ENCODE measurements around the gene PDGFRB. TPM values are rescaled to one million over a fixed set of nuclear protein-coding genes. Genes with fewer than 3 reads are reported as not detected.

Gene PDGFRB
- polyA plus RNA-seq, 1 donor from 2014 or later = not detected

GRCh38 chr5:150172556-150172955 is 16.9 kb upstream of the PDGFRB start:
- H3K79me2 ChIP-seq (replicated peaks; ENCODE audit: insufficient read depth, low read length) = no peaks in the 10 kb centered on the region
- no peak overlapping the region for H3K27ac ChIP-seq (ENCODE audit: low read length)
- H4K20me1 ChIP-seq (ENCODE audit: insufficient read depth) = no peaks in the 10 kb centered on the region
- no peak overlapping the region for H2AFZ ChIP-seq (ENCODE audit: low read depth, low read length)
- no peaks in the 10 kb centered on the region for H3K9me2 ChIP-seq (ENCODE audit: insufficient read depth, low read length)
- no peaks in the 10 kb centered on the region for H3K36me3 ChIP-seq (ENCODE audit: insufficient read depth, low read length)
- H3K9me3 ChIP-seq (ENCODE audit: low read length) = no peaks in the 10 kb centered on the region
- H3K4me2 ChIP-seq (ENCODE audit: low read length) = no peak overlapping the region
- no peaks in the 10 kb centered on the region for H3F3A ChIP-seq (ENCODE audit: insufficient read depth, low read length, poor library complexity, severe bottlenecking)
- H3K4me3 ChIP-seq (ENCODE audit: low read length) = no peak overlapping the region
- peaks cover 12% of the 10 kb centered on the region for H3K27me3 ChIP-seq (ENCODE audit: insufficient read depth, low read depth, low read length)
- TF ChIP-seq EZH2 (IDR thresholded peaks at IDR 0.05; ENCODE audit: borderline replicate concordance, insufficient read depth, low read length, poor library complexity, severe bottlenecking) (no peak), MXI1 (conservative IDR thresholded peaks at IDR 0.05; ENCODE audit: poor library complexity, severe bottlenecking) (no peak), RAD21 (conservative IDR thresholded peaks at IDR 0.05) (no peak)
- H3K9ac ChIP-seq (ENCODE audit: low read length) = no peak overlapping the region

- no peaks in the 10 kb centered on the region for H4K20me1 ChIP-seq (ENCODE audit: insufficient read depth)
Observed at GRCh38 chr5:150172145-150172544, 16.5 kb upstream of the PDGFRB start.

DNA sequence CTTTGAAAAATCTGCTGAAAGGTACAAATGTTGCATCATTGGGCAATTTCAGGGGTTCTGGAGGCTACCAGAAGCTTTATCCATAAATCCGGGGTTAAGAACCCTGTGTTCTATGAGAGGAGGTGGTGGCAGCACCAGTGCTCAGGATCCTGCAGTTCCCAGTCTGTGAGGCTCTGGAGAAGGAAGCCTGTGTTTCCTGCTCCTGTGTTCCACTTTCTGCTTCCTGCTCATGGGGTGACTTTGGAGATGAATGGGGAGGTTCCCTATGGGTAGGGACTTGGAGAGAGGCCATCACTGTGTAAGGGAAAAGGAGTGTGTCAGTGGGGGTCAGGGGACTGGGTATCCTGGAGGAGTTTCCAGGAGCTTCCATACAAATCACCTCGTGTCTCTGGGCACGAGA is 13.2 kb upstream of the PDGFRB start:
- no peaks in the 10 kb centered on the region for H3F3A ChIP-seq (ENCODE audit: insufficient read depth, low read length, poor library complexity, severe bottlenecking)
- H2AFZ ChIP-seq (ENCODE audit: low read depth, low read length) = no peak overlapping the region
- H3K27ac ChIP-seq (ENCODE audit: low read length) = no peak overlapping the region
- H3K27me3 ChIP-seq (ENCODE audit: insufficient read depth, low read depth, low read length) = peaks cover 31% of the 10 kb centered on the region
- H3K79me2 ChIP-seq (replicated peaks; ENCODE audit: insufficient read depth, low read length) = no peaks in the 10 kb centered on the region
- no peaks in the 10 kb centered on the region for H3K9me2 ChIP-seq (ENCODE audit: insufficient read depth, low read length)
- no peaks in the 10 kb centered on the region for H4K20me1 ChIP-seq (ENCODE audit: insufficient read depth)
- no peaks in the 10 kb centered on the region for H3K9me3 ChIP-seq (ENCODE audit: low read length)
- H3K36me3 ChIP-seq (ENCODE audit: insufficient read depth, low read length) = no peaks in the 10 kb centered on the region
- H3K9ac ChIP-seq (ENCODE audit: low read length) = no peak overlapping the region
- H3K4me3 ChIP-seq (ENCODE audit: low read length) = no peak overlapping the region
- no peak overlapping the region for H3K4me2 ChIP-seq (ENCODE audit: low read length)
- TF ChIP-seq EZH2 (IDR thresholded peaks at IDR 0.05; ENCODE audit: borderline replicate concordance, insufficient read depth, low read length, poor library complexity, severe bottlenecking) = no peak

More at GRCh38 chr5:150172145-150172544, 16.5 kb upstream of the PDGFRB start:
- Histone ChIP-seq H3K9ac (ENCODE audit: low read length) (no peak overlapping the region), H3K27me3 (ENCODE audit: insufficient read depth, low read depth, low read length) (peaks cover 16% of the 10 kb centered on the region), H3K9me2 (ENCODE audit: insufficient read depth, low read length) (no peaks in the 10 kb centered on the region), H3F3A (ENCODE audit: insufficient read depth, low read length, poor library complexity, severe bottlenecking) (no peaks in the 10 kb centered on the region), H2AFZ (ENCODE audit: low read depth, low read length) (no peak overlapping the region), H3K36me3 (ENCODE audit: insufficient read depth, low read length) (no peaks in the 10 kb centered on the region), H3K79me2 (replicated peaks; ENCODE audit: insufficient read depth, low read length) (no peaks in the 10 kb centered on the region), H3K27ac (ENCODE audit: low read length) (no peak overlapping the region), H3K9me3 (ENCODE audit: low read length) (no peaks in the 10 kb centered on the region), H3K4me3 (ENCODE audit: low read length) (no peak overlapping the region), H3K4me2 (ENCODE audit: low read length) (no peak overlapping the region)
- TF ChIP-seq RAD21 (conservative IDR thresholded peaks at IDR 0.05) (no peak), POLR2AphosphoS5 (IDR thresholded peaks at IDR 0.05) (no peak)
- TF ChIP-seq, protein P1, sequence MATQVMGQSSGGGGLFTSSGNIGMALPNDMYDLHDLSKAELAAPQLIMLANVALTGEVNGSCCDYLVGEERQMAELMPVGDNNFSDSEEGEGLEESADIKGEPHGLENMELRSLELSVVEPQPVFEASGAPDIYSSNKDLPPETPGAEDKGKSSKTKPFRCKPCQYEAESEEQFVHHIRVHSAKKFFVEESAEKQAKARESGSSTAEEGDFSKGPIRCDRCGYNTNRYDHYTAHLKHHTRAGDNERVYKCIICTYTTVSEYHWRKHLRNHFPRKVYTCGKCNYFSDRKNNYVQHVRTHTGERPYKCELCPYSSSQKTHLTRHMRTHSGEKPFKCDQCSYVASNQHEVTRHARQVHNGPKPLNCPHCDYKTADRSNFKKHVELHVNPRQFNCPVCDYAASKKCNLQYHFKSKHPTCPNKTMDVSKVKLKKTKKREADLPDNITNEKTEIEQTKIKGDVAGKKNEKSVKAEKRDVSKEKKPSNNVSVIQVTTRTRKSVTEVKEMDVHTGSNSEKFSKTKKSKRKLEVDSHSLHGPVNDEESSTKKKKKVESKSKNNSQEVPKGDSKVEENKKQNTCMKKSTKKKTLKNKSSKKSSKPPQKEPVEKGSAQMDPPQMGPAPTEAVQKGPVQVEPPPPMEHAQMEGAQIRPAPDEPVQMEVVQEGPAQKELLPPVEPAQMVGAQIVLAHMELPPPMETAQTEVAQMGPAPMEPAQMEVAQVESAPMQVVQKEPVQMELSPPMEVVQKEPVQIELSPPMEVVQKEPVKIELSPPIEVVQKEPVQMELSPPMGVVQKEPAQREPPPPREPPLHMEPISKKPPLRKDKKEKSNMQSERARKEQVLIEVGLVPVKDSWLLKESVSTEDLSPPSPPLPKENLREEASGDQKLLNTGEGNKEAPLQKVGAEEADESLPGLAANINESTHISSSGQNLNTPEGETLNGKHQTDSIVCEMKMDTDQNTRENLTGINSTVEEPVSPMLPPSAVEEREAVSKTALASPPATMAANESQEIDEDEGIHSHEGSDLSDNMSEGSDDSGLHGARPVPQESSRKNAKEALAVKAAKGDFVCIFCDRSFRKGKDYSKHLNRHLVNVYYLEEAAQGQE (IDR thresholded peaks at IDR 0.05; ENCODE audit: borderline replicate concordance) = no peak

- no peaks in the 10 kb centered on the region for H3K9me3 ChIP-seq (ENCODE audit: low read length)
- H4K20me1 ChIP-seq (ENCODE audit: insufficient read depth) = no peaks in the 10 kb centered on the region
- H2AFZ ChIP-seq (ENCODE audit: low read depth, low read length) = no peak overlapping the region
- no peak overlapping the region for H3K4me3 ChIP-seq (ENCODE audit: low read length)
- no peak overlapping the region for H3K27ac ChIP-seq (ENCODE audit: low read length)
- no peak overlapping the region for H3K9ac ChIP-seq (ENCODE audit: low read length)
- H3K27me3 ChIP-seq (ENCODE audit: insufficient read depth, low read depth, low read length) = peaks cover 31% of the 10 kb centered on the region
- no peaks in the 10 kb centered on the region for H3K9me2 ChIP-seq (ENCODE audit: insufficient read depth, low read length)
- H3F3A ChIP-seq (ENCODE audit: insufficient read depth, low read length, poor library complexity, severe bottlenecking) = no peaks in the 10 kb centered on the region
- no peak for TF ChIP-seq MXI1 (conservative IDR thresholded peaks at IDR 0.05; ENCODE audit: poor library complexity, severe bottlenecking)
- TF ChIP-seq RAD21 (conservative IDR thresholded peaks at IDR 0.05) = no peak
- TF ChIP-seq EZH2 (IDR thresholded peaks at IDR 0.05; ENCODE audit: borderline replicate concordance, insufficient read depth, low read length, poor library complexity, severe bottlenecking) = no peak
- TF ChIP-seq CTCF (IDR thresholded peaks at IDR 0.05; ENCODE audit: poor library complexity, severe bottlenecking) = no peak
- no peaks in the 10 kb centered on the region for H3K36me3 ChIP-seq (ENCODE audit: insufficient read depth, low read length)
- H3K79me2 ChIP-seq (replicated peaks; ENCODE audit: insufficient read depth, low read length) = no peaks in the 10 kb centered on the region
- H3K4me2 ChIP-seq (ENCODE audit: low read length) = no peak overlapping the region
Observed at GRCh38 chr5:150167908-150168307, 12.3 kb upstream of the PDGFRB start.

Data from neural cell (in vitro differentiated cells).